Ovary (tissue), 3 donors: Measurements from ENCODE around the gene RAI14.

Experiments used
- CTCF ChIP-seq, 3 donors: fragments of 450-650 bp in 2 of 3; fragments of 200-600 bp in 1 of 3; IDR thresholded peaks; one replicate each; pipeline versions ENCODE4 v1.5.1 to v1.8.0; 2016 to 2022; ENCODE audit warnings: antibody characterized with exemption in 3 of 3, mild to moderate bottlenecking in 1 of 3
- EP300 ChIP-seq: sonication (generic); formaldehyde crosslinking; IDR thresholded peaks from one replicate; pipeline ENCODE4 v1.6.1; 2017; ENCODE audit warnings: antibody characterized with exemption
- donor health status: DM: no; HTN: no; CAD: no.

- TF ChIP-seq CTCF (IDR thresholded peaks at IDR 0.05) = no peak
- TF ChIP-seq EP300 = no peak
Measured at GRCh38 chr5:34731435-34732232, 75.5 kb downstream of the RAI14 start.
